T1000 (cell line): ENCODE measurements around the gene MS4A4E.
"Not testable (repeated sequence)": the region's sequence is repeated elsewhere in the genome, so short reads cannot be mapped to it uniquely, and the experiment has no call there.

ENCODE experiments used
- DNase-seq: peaks from one replicate; lab custom pipeline; 2025; ENCODE audit warnings: mixed read lengths; lab: John Stamatoyannopoulos, UW

MS4A4E gene

DNA sequence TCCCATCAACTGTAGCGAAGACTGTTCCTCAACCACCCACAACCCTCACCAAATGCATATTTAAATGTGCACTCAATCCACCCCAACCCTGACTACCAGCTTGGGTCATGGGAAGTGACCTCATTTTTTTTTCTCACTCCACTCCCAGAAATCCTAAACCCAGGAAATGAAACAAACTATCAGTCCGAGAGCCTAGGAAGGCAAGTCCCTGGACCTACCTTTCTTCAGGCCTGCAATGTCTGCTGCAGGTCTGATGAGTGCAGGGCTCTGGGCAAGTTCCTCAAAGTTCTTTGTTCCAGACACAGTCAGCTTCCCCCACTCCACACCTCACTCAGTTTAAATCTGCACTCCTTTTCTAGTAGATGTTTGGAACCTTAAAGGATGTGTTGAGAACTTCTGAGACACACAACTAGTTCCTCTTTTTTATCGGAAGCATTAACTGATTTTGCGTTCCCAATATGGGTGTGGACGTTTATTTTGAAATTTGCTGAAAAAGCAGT is at the start of gene MS4A4E:
TSS of gene MS4A4E (minus strand) at position 398 of the 500 bp plus-strand sequence. CDS start 13,082 bp downstream, outside the sequence.
- DNase-seq = no peak

- DNase-seq = no peak
These were observed 49.2 kb upstream of the MS4A4E start for GRCh38 chr11:60292145-60292544.

DNA sequence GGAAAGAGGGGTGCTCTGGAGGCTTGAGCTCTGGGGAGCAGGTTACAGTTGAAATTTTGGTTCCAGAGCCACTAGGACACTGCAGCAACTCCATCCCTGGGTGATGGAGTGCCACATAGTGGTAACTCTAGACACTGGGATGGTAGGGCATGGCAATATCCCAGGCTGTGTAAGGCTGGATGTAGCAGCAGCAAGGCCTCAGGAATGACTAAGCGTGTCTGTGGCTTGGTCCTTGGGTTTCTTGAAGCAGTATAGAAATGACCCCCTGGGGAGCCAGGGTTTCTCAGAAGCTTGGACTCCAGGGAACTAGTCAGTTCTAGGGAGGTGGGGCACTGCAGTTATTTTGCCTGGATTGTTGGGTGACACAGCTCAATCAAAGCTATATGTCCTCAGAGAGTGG is 45.6 kb upstream of the MS4A4E start:
- DNase-seq = no peak

DNA sequence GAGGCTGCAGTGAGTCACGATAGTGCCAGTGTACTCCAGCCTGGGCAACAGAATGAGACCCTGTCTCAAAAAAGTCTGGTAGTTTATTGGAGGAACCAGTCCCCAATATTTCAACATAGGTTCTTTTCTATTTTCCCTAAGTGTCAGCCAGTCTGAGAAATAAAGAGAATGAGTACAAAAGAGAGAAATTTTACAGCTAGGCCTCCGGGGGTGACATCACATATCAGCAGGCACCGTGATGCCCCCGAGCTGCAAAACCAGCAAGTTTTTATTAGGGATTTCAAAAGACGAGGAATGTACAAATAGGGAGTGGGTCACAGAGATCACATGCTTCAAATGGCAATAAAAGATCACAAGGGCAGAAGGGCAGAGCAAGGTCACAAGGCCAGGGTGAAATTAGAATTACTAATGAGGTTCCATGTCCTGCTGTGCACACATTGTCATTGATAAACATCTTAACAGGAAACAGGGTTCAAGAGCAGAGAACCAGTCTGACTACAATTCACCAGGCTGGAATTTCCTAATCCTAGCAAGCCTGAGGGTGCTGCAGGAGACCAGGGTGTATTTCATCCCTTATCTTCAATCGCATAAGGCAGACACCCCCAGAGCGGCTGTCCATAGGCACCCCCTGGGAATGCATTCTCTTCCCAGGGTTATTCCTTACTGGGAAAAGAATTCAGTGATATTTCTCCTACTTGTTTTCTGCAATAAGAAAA is 42.6 kb upstream of the MS4A4E start:
- DNase-seq = not testable (repeated sequence)

GRCh38 chr11:60282286-60282685 is 39.3 kb upstream of the MS4A4E start:
- no peak for DNase-seq

GRCh38 chr11:60281485-60281884 is 38.5 kb upstream of the MS4A4E start:
- no peak for DNase-seq

- no peak for DNase-seq
These were observed 37.5 kb upstream of the MS4A4E start, which contains the start of gene MS4A4A for GRCh38 chr11:60280412-60280811. MS4A4A (plus strand) TSS chr11:60280666; CDS start chr11:60280676, 10 bp downstream.

GRCh38 chr11:60274416-60274815 is 31.5 kb upstream of the MS4A4E start:
- no peak for DNase-seq

DNA sequence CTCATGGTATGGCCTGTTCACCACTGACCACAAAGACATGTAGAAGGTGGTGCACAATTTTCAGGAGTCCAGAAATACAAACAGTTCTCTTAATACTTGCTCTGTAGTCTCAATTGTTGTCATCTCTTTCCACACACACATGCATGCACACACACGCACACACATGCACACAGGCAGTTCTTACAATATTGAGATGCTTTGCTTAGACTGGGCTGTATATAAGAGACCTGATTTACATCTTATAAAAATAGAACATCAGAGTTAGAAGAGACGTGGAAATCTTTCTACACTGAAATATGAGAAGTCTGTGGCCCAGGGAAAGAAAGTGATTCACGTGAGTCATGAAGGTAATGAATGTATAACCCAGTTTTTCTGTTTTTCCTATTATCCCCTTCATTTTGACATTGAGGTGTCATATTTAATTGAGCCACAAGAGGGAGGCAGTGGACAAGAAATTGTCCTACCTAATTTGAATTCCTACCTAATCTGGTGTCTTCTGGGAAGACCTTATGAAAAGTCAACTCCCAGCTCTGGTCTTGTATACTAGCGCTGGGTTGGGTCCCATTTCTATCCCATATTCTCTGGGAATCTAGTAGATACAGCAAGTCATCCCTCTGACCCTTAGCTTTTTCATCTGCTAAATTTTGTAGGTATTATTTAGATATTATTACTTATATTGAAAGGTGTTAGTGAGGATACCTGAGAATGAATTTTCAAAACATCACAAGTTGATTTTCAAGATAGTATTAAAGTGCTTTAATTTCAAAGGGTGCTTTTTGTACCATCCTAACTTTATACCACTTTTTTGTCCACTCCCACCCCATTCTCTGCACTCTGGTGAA is 22.7 kb upstream of the MS4A4E start:
- no peak for DNase-seq

DNA sequence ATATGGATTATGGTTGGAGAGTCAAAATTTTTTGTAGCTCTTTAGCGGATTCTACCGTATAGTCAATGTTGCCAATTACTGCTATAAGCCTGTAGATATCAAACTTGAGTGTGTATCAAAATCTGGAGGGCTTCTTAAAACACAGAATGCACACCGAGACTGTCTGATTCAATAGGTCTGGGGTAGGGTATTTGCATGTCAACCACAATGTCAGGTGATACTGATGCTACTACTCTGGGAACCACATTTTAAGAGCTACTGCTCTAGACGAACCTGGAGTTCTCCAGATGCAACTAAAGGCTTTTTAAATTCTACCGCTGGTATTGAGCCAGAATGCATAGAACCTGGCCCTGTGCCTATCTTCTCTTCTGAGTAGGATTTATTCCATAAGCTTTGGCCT is 21.7 kb upstream of the MS4A4E start:
- DNase-seq = no peak

DNA sequence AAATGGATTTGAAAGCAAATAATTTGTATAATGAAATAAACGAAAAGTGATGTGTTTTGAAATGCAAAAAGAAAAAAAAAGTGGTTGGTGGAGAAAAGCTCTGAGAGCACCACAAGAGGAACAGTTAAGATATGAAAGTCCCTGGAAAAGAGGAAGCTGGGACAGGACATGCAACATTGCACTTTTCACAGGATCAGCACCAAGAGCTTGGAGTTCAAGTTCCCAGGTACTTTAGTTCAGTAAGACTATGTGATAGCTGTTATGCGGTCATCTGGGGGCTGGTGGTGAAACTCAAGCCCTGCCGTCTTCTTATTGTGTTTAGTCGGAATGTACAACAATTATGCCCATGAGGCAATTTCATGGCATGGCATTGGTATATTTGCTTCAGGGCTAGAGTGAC is 20.5 kb upstream of the MS4A4E start:
- DNase-seq = no peak

GRCh38 chr11:60261014-60261413 is 18.1 kb upstream of the MS4A4E start:
- no peak for DNase-seq

GRCh38 chr11:60257956-60258722 is 15.2 kb upstream of the MS4A4E start:
- no peak for DNase-seq

- no peak for DNase-seq
These were observed 9.5 kb upstream of the MS4A4E start for GRCh38 chr11:60252213-60253108.

GRCh38 chr11:60251485-60252212 is 8.7 kb upstream of the MS4A4E start:
- no peak for DNase-seq

GRCh38 chr11:60241786-60242185 is 1.2 kb downstream of the MS4A4E start:
- no peak for DNase-seq

- no peak for DNase-seq
These were observed 2.3 kb downstream of the MS4A4E start for GRCh38 chr11:60240662-60241061.

DNA sequence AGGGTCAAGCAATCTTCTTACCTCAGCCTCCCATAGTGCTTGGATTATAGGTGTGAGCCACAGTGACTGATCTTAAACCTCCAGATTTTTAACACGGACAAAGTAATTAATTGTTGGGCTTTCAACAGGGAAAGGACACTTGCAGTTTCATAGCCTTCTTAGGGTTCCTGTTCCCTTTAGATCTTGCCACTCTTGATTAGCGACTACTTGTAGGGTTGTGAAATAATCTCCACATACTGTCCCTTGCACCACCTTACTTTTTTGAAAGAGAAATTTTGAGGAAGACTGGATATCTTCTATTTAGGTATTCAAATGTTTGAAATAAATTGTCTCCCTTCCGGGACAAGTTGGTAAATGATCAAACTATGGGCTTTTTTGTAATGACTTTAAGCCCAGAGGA is 7.6 kb downstream of the MS4A4E start:
- no peak for DNase-seq

GRCh38 chr11:60230681-60231080 is 12.3 kb downstream of the MS4A4E start:
- DNase-seq = no peak

- DNase-seq = no peak
These were observed 20.8 kb downstream of the MS4A4E start for GRCh38 chr11:60222141-60222540.
